ENCODE results near the gene PERP. TPM values are rescaled to one million over a fixed set of nuclear protein-coding genes. Genes with fewer than 3 reads are reported as not detected.

PERP gene
- 33.6 and 38.5 TPM in 2 replicates for total RNA-seq

DNA sequence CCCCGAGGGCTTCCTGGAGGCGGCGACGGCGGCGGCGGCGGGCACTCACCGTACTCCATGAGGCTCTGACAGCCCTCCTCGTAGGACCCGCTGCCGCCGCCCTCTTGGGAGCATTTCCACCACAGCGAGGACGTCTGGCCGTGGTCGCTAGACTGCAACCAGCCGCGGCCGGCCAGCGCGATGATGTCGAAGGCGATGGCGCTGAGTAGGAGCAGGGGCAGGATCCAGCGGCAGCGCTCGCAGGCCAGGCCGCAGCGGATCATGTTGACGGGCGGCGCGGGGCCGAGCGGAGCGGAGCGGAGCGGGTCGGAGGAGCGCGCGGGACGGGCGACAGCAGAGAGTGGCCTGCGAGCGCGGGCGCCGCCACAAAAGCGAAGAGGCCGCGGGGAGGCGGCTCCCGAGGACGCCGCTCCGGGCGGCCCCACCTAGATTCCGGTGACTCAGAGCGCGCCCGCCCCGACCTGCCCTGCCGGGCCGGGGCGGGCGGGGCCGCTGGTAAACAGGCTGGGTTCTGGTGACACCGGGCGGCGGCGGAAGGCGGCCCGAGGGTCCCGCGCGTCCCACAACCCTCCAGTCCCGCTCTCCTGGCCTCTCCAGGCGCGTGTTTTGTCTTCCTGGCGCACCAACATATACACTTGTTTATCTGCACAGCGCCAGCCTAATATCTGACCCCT lies at the start of gene PERP:
TSS of gene PERP (minus strand) at position 342 of the 674 bp plus-strand sequence. CDS start at position 263, 79 bp downstream.

Other genes starting within 250 kb of the PERP start
- 3.4 and 4.8 TPM in 2 replicates for gene TNFAIP3, start 240.2 kb downstream of the PERP start, total RNA-seq
- gene ARFGEF3, start 54.5 kb upstream of the PERP start, total RNA-seq: under 0.01 TPM in 2 replicates
- gene PBOV1, start 111.1 kb upstream of the PERP start, total RNA-seq: not detected in 2 replicates